ENCODE data around the gene DMRTC2.

Gene DMRTC2

GRCh38 chr19:41845051-41845590, 279 bp downstream of the DMRTC2 start:
- Histone ChIP-seq H3K4me3 (no peak overlapping the region), H3K27ac (no peak overlapping the region), H3K4me1 (no peaks in the 10 kb centered on the region), H3K9me3 (no peaks in the 10 kb centered on the region), H3K27me3 (peaks cover 0 to 24% of the 10 kb centered on the region in 2 donors), H3K36me3 (no peaks in the 10 kb centered on the region)
- intact Hi-C loops (cut with DNase I; ENCODE audit: low total_unique reads): no loop called here
- TF ChIP-seq CTCF (IDR thresholded peaks at IDR 0.05): no peak
- peak in 1 of 2 donors; percentile 33 for DNase-seq

- no peaks in the 10 kb centered on the region for H3K4me1 ChIP-seq
- H3K27ac ChIP-seq: no peak overlapping the region
- H3K27me3 ChIP-seq: peaks cover 0 to 23% of the 10 kb centered on the region in 2 donors
- H3K9me3 ChIP-seq: no peaks in the 10 kb centered on the region
- DNase-seq: peak in 1 of 2 donors; percentile 32
- intact Hi-C loops (cut with DNase I; ENCODE audit: low total_unique reads): no loop called here
- H3K4me3 ChIP-seq: no peak overlapping the region
- no peak for TF ChIP-seq CTCF (IDR thresholded peaks at IDR 0.05)
- H3K36me3 ChIP-seq: no peaks in the 10 kb centered on the region
Observed at GRCh38 chr19:41847351-41848105, 2.7 kb downstream of the DMRTC2 start.

- no peak overlapping the region for H3K4me3 ChIP-seq
- H3K4me1 ChIP-seq: no peaks in the 10 kb centered on the region
- H3K27ac ChIP-seq: no peak overlapping the region
- no peak for DNase-seq
- no peaks in the 10 kb centered on the region for H3K9me3 ChIP-seq
- intact Hi-C loops (cut with DNase I; ENCODE audit: low total_unique reads): no loop called here
- no peak for TF ChIP-seq CTCF (IDR thresholded peaks at IDR 0.05)
- no peaks in the 10 kb centered on the region for H3K36me3 ChIP-seq
- H3K27me3 ChIP-seq: peaks cover 0 to 22% of the 10 kb centered on the region in 2 donors
Observed at GRCh38 chr19:41848666-41849065, 3.8 kb downstream of the DMRTC2 start.

- no peak for DNase-seq
- Histone ChIP-seq H3K9me3 (no peaks in the 10 kb centered on the region), H3K4me1 (no peaks in the 10 kb centered on the region), H3K36me3 (no peaks in the 10 kb centered on the region), H3K27ac (no peak overlapping the region), H3K4me3 (no peak overlapping the region), H3K27me3 (peaks cover 0 to 22% of the 10 kb centered on the region in 2 donors)
- TF ChIP-seq CTCF (IDR thresholded peaks at IDR 0.05): no peak
- intact Hi-C loops (cut with DNase I; ENCODE audit: low total_unique reads): no loop called here
Observed at GRCh38 chr19:41849067-41849466, 4.2 kb downstream of the DMRTC2 start.

GRCh38 chr19:41850381-41850780, 5.5 kb downstream of the DMRTC2 start:
- H3K27ac ChIP-seq: no peak overlapping the region
- H3K9me3 ChIP-seq: no peaks in the 10 kb centered on the region
- TF ChIP-seq CTCF (IDR thresholded peaks at IDR 0.05): no peak
- H3K36me3 ChIP-seq: no peaks in the 10 kb centered on the region
- H3K4me1 ChIP-seq: no peaks in the 10 kb centered on the region
- intact Hi-C loops (cut with DNase I; ENCODE audit: low total_unique reads): no loop called here
- H3K4me3 ChIP-seq: no peak overlapping the region
- peaks cover 0 to 27% of the 10 kb centered on the region in 2 donors for H3K27me3 ChIP-seq
- DNase-seq: no peak

All from tibial artery (tissue), 4 donors.